Panc1 (cell line): ENCODE data around the gene SMIM35.

Experiments
- CTCF ChIP-seq: fragments of 450-650 bp; IDR thresholded peaks from 2 replicates; pipeline ENCODE4 v1.5.1; 2017; ENCODE audit warnings: mild to moderate bottlenecking
- POLR2AphosphoS5 ChIP-seq: IDR thresholded peaks from 2 replicates; pipeline ENCODE4 v1.6.1; 2012; ENCODE audit warnings: mild to moderate bottlenecking, low read depth, low read length, moderate library complexity
- TCF7L2 ChIP-seq: IDR thresholded peaks from 2 replicates; pipeline ENCODE4 v1.6.1; 2011; ENCODE audit warnings: mild to moderate bottlenecking, low read depth, low read length, inconsistent platforms
- TF ChIP-seq, protein P1 (sequence below), 2 experiments: IDR thresholded peaks; 2 replicates each; pipeline ENCODE4 v1.6.1; 2011 to 2012; ENCODE audit warnings: low read depth in 2 of 2, control low read depth in 1 of 2, low read length in 1 of 2, mild to moderate bottlenecking in 1 of 2, moderate library complexity in 1 of 2; ENCODE audit not compliant: insufficient read depth in 1 of 2

- no peak for TF ChIP-seq CTCF
- no peak for TF ChIP-seq TCF7L2
- TF ChIP-seq POLR2AphosphoS5 = no peak
- TF ChIP-seq, protein P1, sequence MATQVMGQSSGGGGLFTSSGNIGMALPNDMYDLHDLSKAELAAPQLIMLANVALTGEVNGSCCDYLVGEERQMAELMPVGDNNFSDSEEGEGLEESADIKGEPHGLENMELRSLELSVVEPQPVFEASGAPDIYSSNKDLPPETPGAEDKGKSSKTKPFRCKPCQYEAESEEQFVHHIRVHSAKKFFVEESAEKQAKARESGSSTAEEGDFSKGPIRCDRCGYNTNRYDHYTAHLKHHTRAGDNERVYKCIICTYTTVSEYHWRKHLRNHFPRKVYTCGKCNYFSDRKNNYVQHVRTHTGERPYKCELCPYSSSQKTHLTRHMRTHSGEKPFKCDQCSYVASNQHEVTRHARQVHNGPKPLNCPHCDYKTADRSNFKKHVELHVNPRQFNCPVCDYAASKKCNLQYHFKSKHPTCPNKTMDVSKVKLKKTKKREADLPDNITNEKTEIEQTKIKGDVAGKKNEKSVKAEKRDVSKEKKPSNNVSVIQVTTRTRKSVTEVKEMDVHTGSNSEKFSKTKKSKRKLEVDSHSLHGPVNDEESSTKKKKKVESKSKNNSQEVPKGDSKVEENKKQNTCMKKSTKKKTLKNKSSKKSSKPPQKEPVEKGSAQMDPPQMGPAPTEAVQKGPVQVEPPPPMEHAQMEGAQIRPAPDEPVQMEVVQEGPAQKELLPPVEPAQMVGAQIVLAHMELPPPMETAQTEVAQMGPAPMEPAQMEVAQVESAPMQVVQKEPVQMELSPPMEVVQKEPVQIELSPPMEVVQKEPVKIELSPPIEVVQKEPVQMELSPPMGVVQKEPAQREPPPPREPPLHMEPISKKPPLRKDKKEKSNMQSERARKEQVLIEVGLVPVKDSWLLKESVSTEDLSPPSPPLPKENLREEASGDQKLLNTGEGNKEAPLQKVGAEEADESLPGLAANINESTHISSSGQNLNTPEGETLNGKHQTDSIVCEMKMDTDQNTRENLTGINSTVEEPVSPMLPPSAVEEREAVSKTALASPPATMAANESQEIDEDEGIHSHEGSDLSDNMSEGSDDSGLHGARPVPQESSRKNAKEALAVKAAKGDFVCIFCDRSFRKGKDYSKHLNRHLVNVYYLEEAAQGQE (IDR thresholded peaks at IDR 0.05; ENCODE audit: insufficient read depth in 1 of 2, low read depth in 2 of 2, low read length in 1 of 2) = no peak
Observed at GRCh38 chr11:118048472-118049370, 38.0 kb downstream of the SMIM35 start.
